Chondrocyte (in vitro differentiated cells): ENCODE data around the gene TRAPPC5. TPM values are rescaled to one million over a fixed set of nuclear protein-coding genes. Genes with fewer than 3 reads are reported as not detected.

ENCODE experiments used
- DNase-seq: peaks from one replicate; pipeline ENCODE4 v3.0.0; 2021; ENCODE audit warnings: mixed read lengths, low spot score
- H3K27ac Mint-ChIP-seq: one replicate; pipeline ENCODE4 v1.8.0; 2021; ENCODE audit warnings: mild to moderate bottlenecking, moderate library complexity, mixed read lengths; ENCODE audit not compliant: unreplicated experiment
- H3K27me3 Mint-ChIP-seq: 2 replicates; pipeline ENCODE4 v1.8.0; 2021; ENCODE audit warnings: low read depth, mixed read lengths
- H3K36me3 Mint-ChIP-seq: 2 replicates; pipeline ENCODE4 v1.8.0; 2021; ENCODE audit warnings: low read depth, mixed read lengths
- H3K4me1 Mint-ChIP-seq: 2 replicates; pipeline ENCODE4 v1.8.0; 2021; ENCODE audit warnings: low read depth, mild to moderate bottlenecking, mixed read lengths
- H3K4me3 Mint-ChIP-seq: one replicate; pipeline ENCODE4 v1.8.0; 2021; ENCODE audit warnings: mild to moderate bottlenecking, moderate library complexity, mixed read lengths; ENCODE audit not compliant: unreplicated experiment
- H3K9me3 Mint-ChIP-seq: 2 replicates; pipeline ENCODE4 v1.8.0; 2021; ENCODE audit warnings: low read depth, mixed read lengths
- total RNA-seq: library from RNA; stranded (reverse); gene quantifications from 3 replicates; pipeline ENCODE4 v1.2.1, GENCODE V29; 2021
- TF ChIP-seq, protein P1 (sequence below): fragments of 200-600 bp; sonication (generic); IDR thresholded peaks from 2 replicates; pipeline ENCODE4 v1.5.0; 2021; ENCODE audit warnings: antibody characterized with exemption, mild to moderate bottlenecking, moderate library complexity

The TRAPPC5 gene
- total RNA-seq, 1 donor from 2014 or later, result 94.3 TPM

DNA sequence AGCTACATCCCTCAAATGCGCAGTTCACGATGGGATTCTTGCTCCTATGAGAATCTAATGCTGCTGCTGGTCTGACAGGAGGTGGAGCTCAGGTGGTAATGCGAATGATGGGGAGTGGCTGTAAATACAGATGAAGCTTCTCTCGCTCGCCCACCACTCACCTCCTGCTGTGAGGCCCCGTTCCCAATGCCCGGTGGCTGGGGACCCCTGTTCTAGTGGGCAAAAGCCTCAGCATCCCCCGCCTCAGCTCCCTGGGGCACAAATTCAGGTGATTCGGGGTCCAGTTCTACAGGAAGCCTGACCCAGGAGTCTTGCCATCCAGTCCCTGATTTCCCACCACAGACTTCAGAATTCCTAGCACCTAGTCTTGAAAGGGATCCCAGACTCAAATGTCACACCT, 8.1 kb upstream of the TRAPPC5 start:
- Mint-ChIP-seq H3K4me1 (peaks cover 5% of the 10 kb centered on the region), H3K27me3 (peaks cover 47% of the 10 kb centered on the region), H3K36me3 (no peaks in the 10 kb centered on the region), H3K9me3 (peaks cover 4% of the 10 kb centered on the region), H3K27ac (no peak overlapping the region), H3K4me3 (no peak overlapping the region)
- DNase-seq, result no peak
- TF ChIP-seq, protein P1, sequence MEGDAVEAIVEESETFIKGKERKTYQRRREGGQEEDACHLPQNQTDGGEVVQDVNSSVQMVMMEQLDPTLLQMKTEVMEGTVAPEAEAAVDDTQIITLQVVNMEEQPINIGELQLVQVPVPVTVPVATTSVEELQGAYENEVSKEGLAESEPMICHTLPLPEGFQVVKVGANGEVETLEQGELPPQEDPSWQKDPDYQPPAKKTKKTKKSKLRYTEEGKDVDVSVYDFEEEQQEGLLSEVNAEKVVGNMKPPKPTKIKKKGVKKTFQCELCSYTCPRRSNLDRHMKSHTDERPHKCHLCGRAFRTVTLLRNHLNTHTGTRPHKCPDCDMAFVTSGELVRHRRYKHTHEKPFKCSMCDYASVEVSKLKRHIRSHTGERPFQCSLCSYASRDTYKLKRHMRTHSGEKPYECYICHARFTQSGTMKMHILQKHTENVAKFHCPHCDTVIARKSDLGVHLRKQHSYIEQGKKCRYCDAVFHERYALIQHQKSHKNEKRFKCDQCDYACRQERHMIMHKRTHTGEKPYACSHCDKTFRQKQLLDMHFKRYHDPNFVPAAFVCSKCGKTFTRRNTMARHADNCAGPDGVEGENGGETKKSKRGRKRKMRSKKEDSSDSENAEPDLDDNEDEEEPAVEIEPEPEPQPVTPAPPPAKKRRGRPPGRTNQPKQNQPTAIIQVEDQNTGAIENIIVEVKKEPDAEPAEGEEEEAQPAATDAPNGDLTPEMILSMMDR, result no peak

DNA sequence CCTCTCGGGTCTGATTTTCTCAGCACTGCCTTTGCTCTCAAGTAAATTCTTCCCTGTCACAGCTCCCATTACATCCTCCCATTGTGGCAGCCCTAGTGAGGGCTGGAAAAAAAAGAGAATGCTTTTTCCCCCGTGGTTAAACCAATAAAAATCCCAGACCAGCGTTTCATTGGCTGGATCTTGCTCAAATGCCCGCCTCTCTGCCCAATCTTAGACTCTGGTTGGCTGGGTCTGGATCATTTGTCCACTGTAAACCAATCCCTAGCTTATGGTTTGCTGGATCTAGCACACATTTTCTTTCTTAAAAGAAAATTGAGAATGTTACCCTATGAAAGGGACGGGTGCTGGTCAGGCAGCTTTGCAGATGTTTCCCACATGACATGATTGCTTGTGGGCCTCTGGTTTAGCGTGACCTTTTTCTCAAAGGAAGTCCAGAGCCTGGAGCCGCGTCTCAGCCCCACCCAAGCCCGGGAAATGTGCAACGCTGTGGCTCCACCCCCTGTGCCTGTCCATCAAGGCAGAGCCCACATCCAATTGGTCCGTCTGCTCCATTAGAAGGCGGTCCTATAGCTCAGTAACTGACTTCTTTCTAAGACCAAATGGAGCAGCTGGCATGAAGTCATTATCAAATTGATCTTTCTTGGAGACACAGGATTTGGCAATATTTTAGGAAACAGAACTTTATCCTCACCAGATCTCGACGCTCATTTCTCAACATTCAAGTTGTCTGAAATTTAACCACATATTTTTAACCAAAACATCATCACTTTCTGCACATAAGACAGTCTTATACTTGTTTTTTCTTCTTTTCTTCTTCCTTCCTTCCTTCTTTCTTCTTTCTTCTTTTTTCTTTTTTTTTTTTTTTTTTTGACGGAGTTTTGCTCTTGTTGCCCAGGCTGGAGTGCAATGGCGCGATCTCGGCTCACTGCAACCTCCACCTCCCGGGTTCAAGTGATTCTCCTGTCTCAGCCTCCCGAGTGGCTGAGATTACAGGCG, 6.3 kb upstream of the TRAPPC5 start:
- TF ChIP-seq, protein P1, result no peak
- Mint-ChIP-seq H3K9me3 (peaks cover 4% of the 10 kb centered on the region), H3K27me3 (peaks cover 47% of the 10 kb centered on the region), H3K4me3 (no peak overlapping the region), H3K4me1 (peaks cover 5% of the 10 kb centered on the region), H3K36me3 (no peaks in the 10 kb centered on the region), H3K27ac (no peak overlapping the region)
- no peak for DNase-seq

DNA sequence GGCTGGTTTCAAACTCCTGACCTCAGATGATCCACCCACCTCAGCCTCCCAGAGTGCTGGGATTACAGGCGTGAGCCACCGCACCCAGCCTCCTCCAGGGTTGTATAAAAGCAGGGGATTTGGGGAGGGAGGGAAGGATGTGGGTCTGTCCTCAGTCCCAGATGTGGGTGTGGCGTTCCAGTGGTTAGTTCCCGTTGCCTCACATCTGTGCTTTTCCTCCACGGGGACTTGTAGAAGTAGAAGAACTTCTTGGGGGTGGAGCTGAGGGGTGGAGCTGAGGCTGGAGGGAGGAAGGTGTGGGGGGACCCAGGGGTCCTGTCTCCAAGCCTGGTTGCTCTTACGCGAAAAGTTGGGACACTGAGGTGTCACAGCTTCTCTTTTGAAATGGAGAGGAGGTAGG, 4.3 kb upstream of the TRAPPC5 start:
- TF ChIP-seq, protein P1, result no peak

DNA sequence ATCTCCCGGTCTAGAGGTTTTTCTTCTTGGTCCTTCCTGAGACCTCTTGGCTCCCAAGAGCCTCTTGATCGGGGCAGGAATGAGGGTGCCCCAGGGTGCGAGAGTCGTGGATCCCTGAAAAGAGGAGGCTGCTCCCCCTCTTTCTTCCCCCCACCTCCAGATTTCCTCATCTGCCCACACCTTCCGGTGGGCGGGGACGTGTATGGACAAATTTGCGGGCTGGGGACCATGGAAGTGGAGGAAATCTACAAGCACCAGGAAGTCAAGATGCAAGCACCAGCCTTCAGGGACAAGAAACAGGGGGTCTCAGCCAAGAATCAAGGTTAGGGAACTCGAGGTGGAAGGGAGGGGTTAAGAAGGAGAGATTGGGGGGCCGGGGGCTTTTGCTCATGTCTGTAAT, 3.8 kb upstream of the TRAPPC5 start, which contains the start of gene MCEMP1:
Gene MCEMP1, plus strand, starts transcription at position 237 of the 400 bp plus-strand sequence. Its CDS starts 31 bp downstream, at position 268.
- Mint-ChIP-seq H3K9me3 (peaks cover 4% of the 10 kb centered on the region), H3K4me3 (no peak within 1 kb of the TSS), H3K4me1 (peaks cover 9% of the 10 kb centered on the region), H3K27ac (peak within 1 kb of the TSS; percentile 13), H3K36me3 (no peaks in the 10 kb centered on the region), H3K27me3 (peaks cover 34% of the 10 kb centered on the region)
- no peak for DNase-seq
- TF ChIP-seq, protein P1, result no peak

More for the DNA sequence above, 4.3 kb upstream of the TRAPPC5 start:
- Mint-ChIP-seq H3K4me1 (peaks cover 5% of the 10 kb centered on the region), H3K4me3 (no peak overlapping the region), H3K27ac (no peak overlapping the region), H3K36me3 (no peaks in the 10 kb centered on the region), H3K27me3 (peaks cover 36% of the 10 kb centered on the region), H3K9me3 (peaks cover 4% of the 10 kb centered on the region)
- no peak for DNase-seq

DNA sequence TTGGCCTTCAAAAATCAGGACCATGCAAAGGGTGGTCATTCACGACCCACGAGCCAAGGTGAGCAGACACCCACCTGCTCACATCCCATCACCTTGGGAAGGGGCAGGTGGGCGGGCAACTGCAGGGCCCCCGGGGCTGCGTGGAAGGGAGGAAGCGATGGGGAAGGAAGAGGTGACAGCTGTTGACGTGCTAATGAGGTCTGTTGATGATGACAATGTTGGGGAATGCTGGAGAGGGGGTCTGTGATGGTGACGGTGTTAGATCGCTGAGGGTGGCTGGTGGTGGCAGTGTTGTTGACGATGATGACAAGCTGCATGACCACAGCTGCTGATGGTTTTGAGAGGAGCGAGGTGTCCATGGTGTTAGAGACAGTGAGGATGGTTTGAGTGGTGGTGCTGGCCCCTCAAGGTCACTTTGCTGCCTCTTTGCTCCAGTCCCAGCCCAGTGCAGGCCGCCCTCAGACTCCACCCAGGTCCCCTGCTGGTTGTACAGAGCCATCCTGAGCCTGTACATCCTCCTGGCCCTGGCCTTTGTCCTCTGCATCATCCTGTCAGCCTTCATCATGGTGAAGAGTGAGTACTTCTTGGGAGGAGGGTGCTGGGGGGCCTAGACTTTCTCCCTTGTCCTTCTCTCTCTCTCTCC, 2.8 kb upstream of the TRAPPC5 start:
- Mint-ChIP-seq H3K27me3 (peaks cover 32% of the 10 kb centered on the region), H3K9me3 (peaks cover 4% of the 10 kb centered on the region), H3K4me1 (peaks cover 11% of the 10 kb centered on the region), H3K4me3 (no peak overlapping the region), H3K27ac (peak overlapping the region; percentile 13), H3K36me3 (peaks cover 3% of the 10 kb centered on the region)
- DNase-seq, result no peak
- TF ChIP-seq, protein P1, result no peak
